ENCODE data around the gene TMEM115. TPM values are rescaled to one million over a fixed set of nuclear protein-coding genes. Genes with fewer than 3 reads are reported as not detected.

TMEM115 gene
- total RNA-seq, 2 experiments from 2014 or later: 25.2 to 26.3 TPM

DNA sequence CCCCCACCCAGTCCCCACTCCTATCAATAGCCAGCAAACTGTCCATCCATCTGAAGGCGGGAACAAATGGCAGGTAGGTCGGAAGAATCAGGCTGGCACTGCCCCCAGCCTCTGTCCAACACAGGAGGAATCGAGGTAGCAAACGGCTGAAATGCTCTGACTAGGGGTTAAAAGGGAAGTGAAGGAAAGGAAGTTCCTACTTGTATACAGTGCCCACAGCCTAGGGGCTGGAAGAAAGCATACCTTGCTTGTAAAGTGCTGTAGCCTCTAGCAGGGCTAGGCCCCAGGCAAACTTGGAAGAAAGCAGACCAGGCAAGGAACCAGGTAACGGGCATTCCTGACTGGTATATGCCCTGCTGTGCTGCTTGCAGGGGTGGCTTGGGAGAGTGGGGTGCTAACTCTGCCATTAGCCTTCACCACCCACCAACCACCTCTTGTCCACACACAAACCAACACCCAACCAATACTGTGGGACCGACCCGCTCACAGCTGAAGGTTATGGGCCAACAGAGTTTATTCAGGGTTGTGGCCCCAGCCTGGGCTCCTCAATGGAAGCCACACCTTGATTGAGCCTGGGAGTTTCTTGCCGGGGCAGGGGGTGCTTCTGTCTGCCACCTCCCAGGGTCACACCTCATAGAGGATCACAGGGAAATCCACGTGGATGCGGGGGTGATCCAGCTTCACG lies 33.7 kb downstream of the TMEM115 start:
- POLR2A ChIA-PET: no interaction called here
- CTCF ChIA-PET: interaction anchor here (0.6 kb wide), 1 partner anchor 489 kb away, joined by 5 read pairs; no protein-coding TSS in a partner anchor

DNA sequence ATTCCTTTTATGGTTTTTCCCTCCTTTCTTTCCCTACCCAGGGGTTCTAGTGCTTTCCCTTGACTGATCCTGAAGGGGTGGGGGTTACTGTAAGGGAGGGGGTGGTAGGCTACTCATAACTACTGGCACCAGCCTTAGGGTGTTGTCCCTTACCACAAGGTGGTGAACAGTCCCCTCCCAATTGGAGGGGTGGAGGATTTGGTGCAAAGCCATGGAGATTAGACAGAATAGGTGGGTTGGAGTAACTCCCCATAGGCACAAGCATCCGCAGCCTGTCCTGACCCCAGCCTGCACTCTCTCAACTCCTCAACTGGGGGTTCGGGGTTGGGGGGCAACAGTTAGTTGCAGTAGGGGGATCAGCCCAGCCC lies 34.2 kb downstream of the TMEM115 start:
- ChIA-PET CTCF (interaction anchor here (0.6 to 2.7 kb wide), 10 partner anchors 8 to 489 kb away, joined by 3 to 11 read pairs (median 4); partner anchors contain the start of genes HYAL1, HYAL3 and NAA80), POLR2A (interaction anchor here (0.6 to 0.7 kb wide), 2 partner anchors 27 to 337 kb away, joined by 4 read pairs; no protein-coding TSS in a partner anchor)

- ChIA-PET CTCF (interaction anchor here (0.6 to 2.7 kb wide), 13 partner anchors 9 to 488 kb away, joined by 3 to 11 read pairs (median 4); partner anchors contain the start of genes HYAL1, HYAL3 and NAA80), POLR2A (interaction anchor here (0.5 to 1.2 kb wide), 5 partner anchors 9 to 338 kb away, joined by 3 to 5 read pairs (median 4); partner anchors contain the start of genes HYAL3 and NAA80)
These were observed 34.8 kb downstream of the TMEM115 start for GRCh38 chr3:50324351-50325112.

DNA sequence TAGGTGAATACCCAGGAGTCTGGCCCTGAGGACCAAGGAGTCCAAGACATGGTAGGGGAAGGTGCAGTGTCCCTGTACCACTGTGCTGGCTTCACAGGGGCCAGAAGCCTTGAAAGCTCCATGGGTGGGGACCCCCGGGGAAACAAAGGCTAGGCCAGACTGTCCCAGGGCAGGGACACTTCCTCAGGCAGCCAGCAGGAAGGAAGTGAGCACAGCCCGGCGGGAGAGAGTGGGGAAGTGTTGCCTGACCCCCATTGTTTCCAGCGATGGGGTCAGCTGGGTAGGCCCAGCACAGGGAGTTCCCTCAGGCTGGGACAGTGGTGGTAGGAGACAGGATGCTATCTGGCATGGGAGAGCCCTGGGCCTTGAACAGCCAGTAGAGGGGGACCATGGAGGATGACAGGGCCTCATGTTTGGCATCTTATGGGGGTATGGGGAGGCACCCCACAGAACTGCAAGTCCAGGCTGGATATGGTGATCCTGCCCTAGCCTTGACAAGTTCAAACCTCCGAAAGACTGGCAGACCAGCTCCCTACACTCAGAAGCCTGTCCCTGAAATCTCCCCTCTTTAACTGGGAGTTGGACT lies 35.6 kb downstream of the TMEM115 start:
- CTCF ChIA-PET: interaction anchor here (0.9 to 2.7 kb wide), 11 partner anchors 9 to 131 kb away, joined by 3 to 11 read pairs (median 4); partner anchors contain the start of genes HYAL1, HYAL3 and NAA80
- POLR2A ChIA-PET: interaction anchor here (0.5 to 1.2 kb wide), 3 partner anchors 8 to 24 kb away, joined by 3 to 5 read pairs (median 4); partner anchors contain the start of genes HYAL3 and NAA80

- POLR2A ChIA-PET: interaction anchor here (2.8 kb wide), 1 partner anchor 24 kb away, joined by 6 read pairs; the partner anchor contains the start of genes HYAL3 and NAA80
These were observed 36.2 kb downstream of the TMEM115 start for GRCh38 chr3:50323092-50323600.

GRCh38 chr3:50322386-50323091 lies 36.8 kb downstream of the TMEM115 start, which contains the start of gene HYAL2:
Gene HYAL2, minus strand, starts transcription at chr3:50322745. Its CDS starts 2,256 bp downstream, at chr3:50320489.
- CTCF ChIA-PET: interaction anchor here (0.6 to 2.7 kb wide), 10 partner anchors 11 to 96 kb away, joined by 3 to 9 read pairs (median 4); no protein-coding TSS in a partner anchor
- POLR2A ChIA-PET: interaction anchor here (2.8 kb wide), 1 partner anchor 23 kb away, joined by 6 read pairs; the partner anchor contains the start of genes HYAL3 and NAA80

More at GRCh38 chr3:50323092-50323600, 36.2 kb downstream of the TMEM115 start:
- CTCF ChIA-PET: interaction anchor here (1.2 to 2.7 kb wide), 3 partner anchors 8 to 96 kb away, joined by 4 to 9 read pairs (median 5); no protein-coding TSS in a partner anchor

DNA sequence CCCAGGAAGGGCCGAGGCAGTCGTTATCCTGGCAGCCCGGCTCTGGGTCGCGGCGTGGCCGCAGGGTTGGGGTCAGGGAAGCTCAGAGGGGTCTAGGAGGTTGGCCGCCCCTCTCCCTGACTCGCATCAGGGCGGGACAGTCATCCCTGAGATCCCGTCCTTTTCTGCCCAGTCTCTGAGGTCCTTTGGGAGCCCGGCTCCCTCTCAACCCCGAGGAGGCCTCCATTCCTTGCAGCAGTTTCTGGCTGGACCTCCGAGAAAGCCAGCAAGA lies 37.3 kb downstream of the TMEM115 start:
- ChIA-PET CTCF (interaction anchor here (0.6 to 1.9 kb wide), 9 partner anchors 12 to 34 kb away, joined by 3 to 6 read pairs (median 3); partner anchors contain the start of genes HYAL3 and NAA80), POLR2A (interaction anchor here (1.0 to 2.8 kb wide), 2 partner anchors 15 to 23 kb away, joined by 4 to 6 read pairs; partner anchors contain the start of genes HYAL3 and NAA80)

- POLR2A ChIA-PET: interaction anchor here (1.0 to 2.8 kb wide), 3 partner anchors 15 to 30 kb away, joined by 3 to 6 read pairs (median 4); partner anchors contain the start of genes HYAL3, IFRD2 and NAA80
These were observed 37.8 kb downstream of the TMEM115 start for GRCh38 chr3:50321336-50322114.

DNA sequence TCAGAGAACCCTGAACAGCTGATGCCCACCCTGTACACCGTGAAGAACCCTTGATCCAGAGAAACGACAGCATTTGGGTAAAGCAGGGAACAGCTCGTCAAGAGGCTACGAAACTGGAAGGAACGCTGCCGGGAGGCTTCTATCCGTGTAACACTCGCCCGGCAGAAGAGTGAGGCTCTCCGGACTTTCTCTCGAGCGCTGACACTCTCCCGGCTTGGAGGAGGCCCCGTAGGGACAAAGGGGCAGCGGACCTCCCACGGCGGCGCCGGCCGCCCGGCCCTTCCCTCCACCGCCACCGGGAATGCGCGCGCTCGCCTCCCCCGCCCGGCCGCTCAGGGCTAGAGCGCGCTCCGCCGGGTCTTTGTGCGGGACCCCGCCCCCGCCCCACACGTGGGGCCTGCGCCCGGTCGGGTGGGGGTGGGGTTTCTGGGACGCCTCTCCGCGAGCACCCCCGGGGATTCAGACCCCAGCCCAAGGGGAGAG lies 38.4 kb downstream of the TMEM115 start:
- POLR2A ChIA-PET: interaction anchor here (0.5 to 2.8 kb wide), 5 partner anchors 16 to 83 kb away, joined by 3 to 6 read pairs (median 3); partner anchors contain the start of genes HYAL3, IFRD2 and NAA80
- CTCF ChIA-PET: interaction anchor here (0.7 to 1.9 kb wide), 4 partner anchors 14 to 74 kb away, joined by 3 to 6 read pairs (median 4); partner anchors contain the start of genes HYAL3 and NAA80

More at GRCh38 chr3:50321336-50322114, 37.8 kb downstream of the TMEM115 start:
- CTCF ChIA-PET: interaction anchor here (0.6 to 1.9 kb wide), 8 partner anchors 12 to 34 kb away, joined by 3 to 6 read pairs (median 4); partner anchors contain the start of genes HYAL3 and NAA80

- ChIA-PET CTCF (interaction anchor here (0.6 to 1.8 kb wide), 3 partner anchors 21 to 174 kb away, joined by 3 to 5 read pairs (median 3); partner anchors contain the start of genes HYAL3 and NAA80), POLR2A (interaction anchor here (0.5 to 2.8 kb wide), 4 partner anchors 17 to 82 kb away, joined by 3 to 6 read pairs (median 3); partner anchors contain the start of genes HYAL3, IFRD2 and NAA80)
These were observed 39.3 kb downstream of the TMEM115 start for GRCh38 chr3:50319894-50320625.

- ChIA-PET POLR2A (interaction anchor here (1.5 kb wide), 1 partner anchor 15 kb away, joined by 3 read pairs; no protein-coding TSS in a partner anchor), CTCF (no interaction called here)
These were observed 40.0 kb downstream of the TMEM115 start for GRCh38 chr3:50319181-50319893.

GRCh38 chr3:50318615-50319014 lies 40.7 kb downstream of the TMEM115 start:
- ChIA-PET POLR2A (interaction anchor here (1.5 kb wide), 1 partner anchor 16 kb away, joined by 3 read pairs; no protein-coding TSS in a partner anchor), CTCF (interaction anchor here (0.6 kb wide), 1 partner anchor 34 kb away, joined by 5 read pairs; no protein-coding TSS in a partner anchor)

DNA sequence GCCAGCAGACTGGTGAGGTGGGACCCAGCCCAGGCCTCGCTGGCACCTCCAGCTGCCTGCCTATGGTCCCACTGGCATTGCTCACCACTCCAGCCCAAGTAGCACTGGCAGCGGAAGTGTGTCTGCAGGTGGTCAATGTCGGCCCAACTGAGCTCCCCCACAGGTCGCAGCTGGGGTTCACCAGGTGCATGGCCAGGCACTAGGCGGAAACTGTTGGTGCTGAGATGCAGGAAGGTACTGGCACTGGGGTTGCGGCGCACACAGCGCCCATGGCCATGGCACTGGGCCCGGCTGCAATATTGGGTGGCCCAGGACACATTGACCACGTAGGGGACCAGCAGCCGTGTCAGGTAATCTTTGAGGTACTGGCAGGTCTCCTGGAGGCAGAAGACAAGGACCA lies 41.2 kb downstream of the TMEM115 start:
- ChIA-PET CTCF (interaction anchor here (0.6 kb wide), 1 partner anchor 35 kb away, joined by 5 read pairs; no protein-coding TSS in a partner anchor), POLR2A (interaction anchor here (0.5 to 1.5 kb wide), 2 partner anchors 16 to 251 kb away, joined by 3 read pairs; partner anchors contain the start of gene HEMK1)

GRCh38 chr3:50317300-50317699 lies 42.0 kb downstream of the TMEM115 start:
- ChIA-PET CTCF (interaction anchor here (0.9 kb wide), 1 partner anchor 58 kb away, joined by 3 read pairs; no protein-coding TSS in a partner anchor), POLR2A (interaction anchor here (1.4 kb wide), 1 partner anchor 11 kb away, joined by 8 read pairs; the partner anchor contains the start of gene TUSC2)
